ENCODE results near the gene TRAFD1. TPM values are rescaled to one million over a fixed set of nuclear protein-coding genes. Genes with fewer than 3 reads are reported as not detected.

TRAFD1 gene
- total and polyA plus RNA-seq, 2 of the 8 experiments (the other 6 are each of a cell fraction or from before 2014, with no cell fraction given) = 18.1 to 33.1 TPM

DNA sequence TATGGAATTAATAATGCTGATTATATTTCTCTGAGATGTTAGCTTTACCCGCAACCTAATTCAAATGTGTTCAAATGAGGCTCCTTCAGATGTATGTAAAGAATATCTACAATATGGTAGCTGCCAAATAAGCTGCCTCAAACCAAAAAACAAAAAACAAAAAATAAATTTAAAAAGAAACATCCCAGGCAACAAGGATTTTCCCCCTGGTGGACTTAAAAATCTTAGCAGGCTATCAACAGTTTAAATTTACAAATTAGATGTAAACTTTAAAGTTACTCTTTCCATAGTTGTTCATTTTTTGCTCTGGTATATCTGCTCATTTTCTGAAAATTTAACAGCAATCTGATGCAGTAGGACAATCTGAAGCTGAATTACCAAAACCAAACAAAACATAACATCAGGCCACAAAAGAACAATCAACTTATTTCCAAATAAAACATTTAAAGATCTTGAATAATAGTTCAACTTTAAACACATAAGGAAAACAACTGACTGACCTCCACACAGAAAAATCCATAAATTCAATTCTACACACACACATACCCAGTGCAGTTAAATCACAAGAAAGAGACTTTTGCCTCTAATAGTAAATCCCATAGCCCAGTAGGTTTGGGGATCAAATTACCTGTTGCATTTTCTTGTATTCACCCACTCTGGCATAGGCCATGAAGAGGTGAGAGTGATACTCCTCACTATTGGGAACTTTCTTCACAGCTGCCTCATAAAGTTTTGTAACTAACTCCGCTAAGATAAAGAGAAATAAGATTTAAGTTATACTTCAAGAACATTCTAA is 38.1 kb upstream of the TRAFD1 start (continued):
- TF ChIP-seq, protein P1, sequence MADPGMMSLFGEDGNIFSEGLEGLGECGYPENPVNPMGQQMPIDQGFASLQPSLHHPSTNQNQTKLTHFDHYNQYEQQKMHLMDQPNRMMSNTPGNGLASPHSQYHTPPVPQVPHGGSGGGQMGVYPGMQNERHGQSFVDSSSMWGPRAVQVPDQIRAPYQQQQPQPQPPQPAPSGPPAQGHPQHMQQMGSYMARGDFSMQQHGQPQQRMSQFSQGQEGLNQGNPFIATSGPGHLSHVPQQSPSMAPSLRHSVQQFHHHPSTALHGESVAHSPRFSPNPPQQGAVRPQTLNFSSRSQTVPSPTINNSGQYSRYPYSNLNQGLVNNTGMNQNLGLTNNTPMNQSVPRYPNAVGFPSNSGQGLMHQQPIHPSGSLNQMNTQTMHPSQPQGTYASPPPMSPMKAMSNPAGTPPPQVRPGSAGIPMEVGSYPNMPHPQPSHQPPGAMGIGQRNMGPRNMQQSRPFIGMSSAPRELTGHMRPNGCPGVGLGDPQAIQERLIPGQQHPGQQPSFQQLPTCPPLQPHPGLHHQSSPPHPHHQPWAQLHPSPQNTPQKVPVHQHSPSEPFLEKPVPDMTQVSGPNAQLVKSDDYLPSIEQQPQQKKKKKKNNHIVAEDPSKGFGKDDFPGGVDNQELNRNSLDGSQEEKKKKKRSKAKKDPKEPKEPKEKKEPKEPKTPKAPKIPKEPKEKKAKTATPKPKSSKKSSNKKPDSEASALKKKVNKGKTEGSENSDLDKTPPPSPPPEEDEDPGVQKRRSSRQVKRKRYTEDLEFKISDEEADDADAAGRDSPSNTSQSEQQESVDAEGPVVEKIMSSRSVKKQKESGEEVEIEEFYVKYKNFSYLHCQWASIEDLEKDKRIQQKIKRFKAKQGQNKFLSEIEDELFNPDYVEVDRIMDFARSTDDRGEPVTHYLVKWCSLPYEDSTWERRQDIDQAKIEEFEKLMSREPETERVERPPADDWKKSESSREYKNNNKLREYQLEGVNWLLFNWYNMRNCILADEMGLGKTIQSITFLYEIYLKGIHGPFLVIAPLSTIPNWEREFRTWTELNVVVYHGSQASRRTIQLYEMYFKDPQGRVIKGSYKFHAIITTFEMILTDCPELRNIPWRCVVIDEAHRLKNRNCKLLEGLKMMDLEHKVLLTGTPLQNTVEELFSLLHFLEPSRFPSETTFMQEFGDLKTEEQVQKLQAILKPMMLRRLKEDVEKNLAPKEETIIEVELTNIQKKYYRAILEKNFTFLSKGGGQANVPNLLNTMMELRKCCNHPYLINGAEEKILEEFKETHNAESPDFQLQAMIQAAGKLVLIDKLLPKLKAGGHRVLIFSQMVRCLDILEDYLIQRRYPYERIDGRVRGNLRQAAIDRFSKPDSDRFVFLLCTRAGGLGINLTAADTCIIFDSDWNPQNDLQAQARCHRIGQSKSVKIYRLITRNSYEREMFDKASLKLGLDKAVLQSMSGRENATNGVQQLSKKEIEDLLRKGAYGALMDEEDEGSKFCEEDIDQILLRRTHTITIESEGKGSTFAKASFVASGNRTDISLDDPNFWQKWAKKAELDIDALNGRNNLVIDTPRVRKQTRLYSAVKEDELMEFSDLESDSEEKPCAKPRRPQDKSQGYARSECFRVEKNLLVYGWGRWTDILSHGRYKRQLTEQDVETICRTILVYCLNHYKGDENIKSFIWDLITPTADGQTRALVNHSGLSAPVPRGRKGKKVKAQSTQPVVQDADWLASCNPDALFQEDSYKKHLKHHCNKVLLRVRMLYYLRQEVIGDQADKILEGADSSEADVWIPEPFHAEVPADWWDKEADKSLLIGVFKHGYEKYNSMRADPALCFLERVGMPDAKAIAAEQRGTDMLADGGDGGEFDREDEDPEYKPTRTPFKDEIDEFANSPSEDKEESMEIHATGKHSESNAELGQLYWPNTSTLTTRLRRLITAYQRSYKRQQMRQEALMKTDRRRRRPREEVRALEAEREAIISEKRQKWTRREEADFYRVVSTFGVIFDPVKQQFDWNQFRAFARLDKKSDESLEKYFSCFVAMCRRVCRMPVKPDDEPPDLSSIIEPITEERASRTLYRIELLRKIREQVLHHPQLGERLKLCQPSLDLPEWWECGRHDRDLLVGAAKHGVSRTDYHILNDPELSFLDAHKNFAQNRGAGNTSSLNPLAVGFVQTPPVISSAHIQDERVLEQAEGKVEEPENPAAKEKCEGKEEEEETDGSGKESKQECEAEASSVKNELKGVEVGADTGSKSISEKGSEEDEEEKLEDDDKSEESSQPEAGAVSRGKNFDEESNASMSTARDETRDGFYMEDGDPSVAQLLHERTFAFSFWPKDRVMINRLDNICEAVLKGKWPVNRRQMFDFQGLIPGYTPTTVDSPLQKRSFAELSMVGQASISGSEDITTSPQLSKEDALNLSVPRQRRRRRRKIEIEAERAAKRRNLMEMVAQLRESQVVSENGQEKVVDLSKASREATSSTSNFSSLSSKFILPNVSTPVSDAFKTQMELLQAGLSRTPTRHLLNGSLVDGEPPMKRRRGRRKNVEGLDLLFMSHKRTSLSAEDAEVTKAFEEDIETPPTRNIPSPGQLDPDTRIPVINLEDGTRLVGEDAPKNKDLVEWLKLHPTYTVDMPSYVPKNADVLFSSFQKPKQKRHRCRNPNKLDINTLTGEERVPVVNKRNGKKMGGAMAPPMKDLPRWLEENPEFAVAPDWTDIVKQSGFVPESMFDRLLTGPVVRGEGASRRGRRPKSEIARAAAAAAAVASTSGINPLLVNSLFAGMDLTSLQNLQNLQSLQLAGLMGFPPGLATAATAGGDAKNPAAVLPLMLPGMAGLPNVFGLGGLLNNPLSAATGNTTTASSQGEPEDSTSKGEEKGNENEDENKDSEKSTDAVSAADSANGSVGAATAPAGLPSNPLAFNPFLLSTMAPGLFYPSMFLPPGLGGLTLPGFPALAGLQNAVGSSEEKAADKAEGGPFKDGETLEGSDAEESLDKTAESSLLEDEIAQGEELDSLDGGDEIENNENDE (IDR thresholded peaks at IDR 0.05; ENCODE audit: insufficient replicate concordance, low read length) = no peak
- no peak for TF ChIP-seq RAD21 (IDR thresholded peaks at IDR 0.05 in 1 of 2, conservative IDR thresholded peaks at IDR 0.05 in 1 of 2; ENCODE audit: low read depth in 2 of 2, low read length in 2 of 2)

Measured in H1 (cell line).